ENCODE measurements around the gene C1orf167.

C1orf167 gene

GRCh38 chr1:11813021-11813420, 51.0 kb downstream of the C1orf167 start:
- H3K4me3 ChIP-seq (ENCODE audit: control insufficient read depth, low read depth, low read length): no peak overlapping the region
- no peak for DNase-seq (ENCODE audit: low read depth)
- TF ChIP-seq CTCF (IDR thresholded peaks at IDR 0.05; ENCODE audit: control insufficient read depth, insufficient read depth, low read depth, low read length, missing control alignments): no peak

GRCh38 chr1:11817192-11817591, 55.2 kb downstream of the C1orf167 start:
- H3K4me3 ChIP-seq (ENCODE audit: control insufficient read depth, low read depth, low read length): no peak overlapping the region
- DNase-seq (ENCODE audit: low read depth): no peak
- TF ChIP-seq CTCF (IDR thresholded peaks at IDR 0.05; ENCODE audit: control insufficient read depth, insufficient read depth, low read depth, low read length, missing control alignments): no peak

GRCh38 chr1:11822091-11822490, 60.1 kb downstream of the C1orf167 start:
- no peak overlapping the region for H3K4me3 ChIP-seq (ENCODE audit: control insufficient read depth, low read depth, low read length)
- DNase-seq (ENCODE audit: low read depth): no peak
- no peak for TF ChIP-seq CTCF (IDR thresholded peaks at IDR 0.05; ENCODE audit: control insufficient read depth, insufficient read depth, low read depth, low read length, missing control alignments)

GRCh38 chr1:11823366-11824137, 61.6 kb downstream of the C1orf167 start:
- TF ChIP-seq CTCF (IDR thresholded peaks at IDR 0.05; ENCODE audit: control insufficient read depth, insufficient read depth, low read depth, low read length, missing control alignments): no peak
- no peak for DNase-seq (ENCODE audit: low read depth)
- H3K4me3 ChIP-seq (ENCODE audit: control insufficient read depth, low read depth, low read length): no peak overlapping the region

GRCh38 chr1:11825131-11825530, 63.1 kb downstream of the C1orf167 start:
- no peak for TF ChIP-seq CTCF (IDR thresholded peaks at IDR 0.05; ENCODE audit: control insufficient read depth, insufficient read depth, low read depth, low read length, missing control alignments)
- no peak overlapping the region for H3K4me3 ChIP-seq (ENCODE audit: control insufficient read depth, low read depth, low read length)
- no peak for DNase-seq (ENCODE audit: low read depth)

GRCh38 chr1:11826946-11827345, 65.0 kb downstream of the C1orf167 start:
- no peak for TF ChIP-seq CTCF (IDR thresholded peaks at IDR 0.05; ENCODE audit: control insufficient read depth, insufficient read depth, low read depth, low read length, missing control alignments)
- no peak for DNase-seq (ENCODE audit: low read depth)
- H3K4me3 ChIP-seq (ENCODE audit: control insufficient read depth, low read depth, low read length): no peak overlapping the region
